HG03575 (cell line): ENCODE data around the gene ABCA4.
"Not testable (repeated sequence)": the region's sequence is repeated elsewhere in the genome, so short reads cannot be mapped to it uniquely, and the experiment has no call there.

Experiments used
- ATAC-seq: cut with Tn5 transposase; IDR thresholded peaks from one replicate; pipeline ENCODE4 v1.9.1; 2021; ENCODE audit not compliant: unreplicated experiment, insufficient number of reproducible peaks, low FRiP score; ENCODE audit errors: extremely low read depth

ABCA4 gene

DNA sequence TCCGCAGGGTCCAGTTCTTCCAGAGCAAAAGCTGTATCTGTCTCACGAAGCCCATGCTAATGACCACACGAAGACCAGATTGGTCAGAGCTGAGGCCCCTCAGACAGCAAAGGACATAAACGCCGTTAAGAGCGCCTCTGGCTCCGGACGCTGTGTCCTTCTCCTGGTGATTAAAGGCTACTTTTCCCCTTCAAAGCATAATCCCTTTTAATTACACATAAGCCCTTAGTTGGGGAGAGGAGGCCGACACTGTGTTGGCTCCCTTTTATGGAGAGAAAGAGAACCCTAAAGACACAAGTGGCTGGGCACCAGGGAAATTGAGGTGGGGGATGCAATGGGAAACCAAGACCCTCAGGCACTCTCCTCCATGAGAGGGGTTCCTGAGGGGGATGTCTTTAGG, at the start of gene ABCA4:
Gene ABCA4 (minus strand): TSS at position 158 of the 400 bp plus-strand sequence. CDS start 103 bp downstream, at position 55.
- ATAC-seq = no peak

DNA sequence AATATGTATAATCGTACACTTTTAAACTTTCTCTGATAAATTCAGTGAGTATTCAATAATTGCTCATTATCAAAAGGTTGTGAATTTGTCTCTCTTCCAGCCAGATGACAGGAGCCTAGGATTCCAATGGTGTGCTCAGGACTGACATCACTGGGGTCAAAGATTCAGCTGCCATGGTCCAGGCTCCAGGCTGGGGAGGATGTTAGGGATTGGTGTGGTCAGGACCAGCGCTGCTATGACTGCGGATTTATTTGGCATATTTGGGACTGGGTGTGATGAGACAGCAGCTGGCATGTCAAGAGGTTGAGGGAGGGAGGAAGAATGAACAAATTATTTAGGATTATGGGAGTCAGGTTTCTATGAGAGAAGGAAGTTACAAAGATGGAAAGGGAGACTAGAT, 48.2 kb upstream of the ABCA4 start:
- no peak for ATAC-seq

DNA sequence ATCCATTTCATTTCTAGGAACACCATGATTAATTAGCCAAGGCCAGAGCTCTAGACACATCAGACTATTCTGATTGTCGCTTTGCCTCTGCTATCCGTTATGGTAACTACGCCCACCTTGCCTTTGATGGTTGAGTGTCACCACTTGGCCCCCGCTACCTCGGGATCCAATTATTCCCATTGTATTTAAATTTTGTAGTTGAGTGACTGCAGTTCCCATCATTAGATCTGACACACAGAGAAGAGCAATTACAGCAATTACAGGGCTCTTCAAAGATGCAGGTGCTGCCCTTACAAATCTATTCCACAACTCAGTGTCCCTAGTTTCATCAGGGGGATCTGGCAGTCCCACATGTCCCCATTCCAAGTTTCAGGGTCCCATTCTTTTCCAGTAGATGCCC, 44.9 kb upstream of the ABCA4 start:
- no peak for ATAC-seq

DNA sequence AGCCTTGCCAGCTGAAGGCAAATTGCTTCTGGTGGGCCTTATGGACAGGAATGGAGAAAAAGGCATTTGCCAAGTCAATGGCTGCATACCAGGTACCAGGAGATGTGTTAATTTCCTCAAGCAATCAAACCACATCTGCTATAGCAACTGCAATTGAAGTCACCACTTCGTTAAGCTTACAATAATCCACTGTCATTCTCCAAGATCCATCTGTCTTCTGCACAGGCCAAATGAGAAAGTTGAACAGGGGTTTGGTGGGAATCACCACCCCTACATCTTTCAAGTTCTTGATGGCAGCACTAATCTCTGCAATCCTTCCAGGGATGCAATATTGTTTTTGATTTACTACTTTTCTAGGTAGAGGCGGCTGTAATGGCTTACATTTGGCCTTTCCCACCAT, 43.9 kb upstream of the ABCA4 start:
- not testable (repeated sequence) for ATAC-seq

DNA sequence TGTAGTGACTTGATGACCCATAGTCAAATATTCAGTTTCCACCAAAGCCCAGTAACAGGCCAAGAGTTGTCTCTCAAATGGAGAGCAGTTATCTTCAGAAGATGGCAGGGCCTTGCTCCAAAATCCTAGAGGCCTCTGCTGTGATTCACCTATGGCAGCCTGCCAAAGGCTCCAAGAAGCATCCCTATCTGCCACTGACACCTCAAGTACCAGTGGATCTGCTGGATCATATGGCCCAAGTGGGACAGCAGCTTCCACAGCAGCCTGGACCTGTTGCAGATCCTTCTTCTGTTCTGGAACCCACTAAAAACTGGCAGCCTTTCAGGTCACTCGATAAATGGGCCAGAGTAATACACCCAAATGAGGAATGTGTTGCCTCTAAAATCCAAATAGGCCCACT, 43.2 kb upstream of the ABCA4 start:
- not testable (repeated sequence) for ATAC-seq

DNA sequence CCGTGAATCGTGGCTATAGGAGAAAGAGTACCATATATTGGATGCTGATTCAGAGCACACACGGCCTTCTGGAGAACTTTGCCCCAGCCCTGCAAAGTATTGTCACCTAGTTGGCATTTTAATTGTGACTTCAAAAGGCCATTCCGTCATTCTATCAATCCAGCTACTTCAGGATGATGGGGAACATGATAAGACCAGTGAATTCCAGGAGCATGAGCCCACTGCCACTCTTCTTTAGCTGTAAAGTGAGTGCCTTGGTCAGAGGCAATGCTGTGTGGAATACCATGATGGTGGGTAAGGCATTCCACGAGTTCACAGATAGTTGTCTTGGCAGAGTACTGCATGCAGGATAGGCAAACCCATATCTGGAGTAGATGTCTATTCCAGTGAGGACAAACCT, 42.3 kb upstream of the ABCA4 start:
- not testable (repeated sequence) for ATAC-seq

DNA sequence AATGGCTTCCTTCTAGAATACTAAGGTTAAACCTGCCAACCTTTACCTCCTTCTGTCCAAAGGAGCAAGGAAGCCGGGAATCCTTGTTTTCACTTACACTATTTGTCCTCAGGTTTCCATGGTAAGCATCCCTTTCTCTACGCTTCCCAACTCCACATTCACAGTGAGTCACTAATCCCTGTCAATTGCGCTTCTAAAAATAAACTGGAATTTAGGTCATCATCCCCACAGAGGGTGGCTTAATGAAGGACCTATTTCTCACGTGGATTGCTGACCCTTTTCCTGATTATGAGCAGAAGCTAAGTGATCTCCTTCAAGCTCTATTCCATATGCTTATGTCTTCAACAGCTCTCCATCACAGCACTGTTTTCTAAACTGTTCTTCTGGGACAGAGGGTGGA, 39.9 kb upstream of the ABCA4 start:
- no peak for ATAC-seq

DNA sequence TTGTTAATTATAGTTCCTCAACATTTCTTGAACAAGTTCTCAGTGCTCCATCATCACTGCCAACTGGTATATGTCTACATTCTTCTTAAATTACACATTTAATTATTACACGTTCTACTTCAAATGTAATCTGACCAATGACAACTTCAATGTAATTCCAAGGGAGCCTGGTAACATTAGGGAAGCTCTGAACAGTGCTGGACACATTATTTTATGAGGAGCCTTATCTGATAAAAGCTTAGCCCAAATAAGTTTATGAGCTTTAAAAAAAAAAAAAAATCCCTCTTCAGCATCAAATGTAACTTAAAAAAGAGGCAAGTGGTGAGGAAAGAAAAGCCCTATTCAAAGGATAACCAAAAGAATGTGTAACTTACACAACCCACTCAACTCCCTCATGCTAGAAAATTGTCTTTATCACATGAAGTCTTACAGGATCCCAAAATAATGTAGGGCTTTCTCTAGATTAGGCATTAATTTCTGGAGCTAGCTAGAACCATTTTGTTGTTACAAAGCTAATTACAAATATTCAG, 35.2 kb upstream of the ABCA4 start:
- no peak for ATAC-seq

DNA sequence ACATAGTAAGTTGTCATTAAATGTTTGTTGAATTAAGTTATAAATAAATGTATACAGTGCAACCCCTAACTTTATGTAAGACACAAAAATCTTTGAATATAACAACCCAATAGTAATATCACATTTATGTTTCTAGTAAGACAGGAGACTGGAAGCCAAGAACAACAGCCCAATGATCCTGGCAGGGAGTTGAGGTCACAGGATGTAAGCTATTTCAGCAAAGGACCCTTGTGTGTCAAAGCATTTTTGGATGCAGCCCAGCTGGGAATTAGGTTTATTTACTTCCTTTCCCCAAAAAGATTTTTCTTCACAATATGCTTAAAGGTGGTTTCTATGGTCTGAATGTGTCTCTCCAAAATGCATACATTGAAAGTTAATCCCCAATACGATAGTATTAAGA, 34.0 kb upstream of the ABCA4 start:
- no peak for ATAC-seq

DNA sequence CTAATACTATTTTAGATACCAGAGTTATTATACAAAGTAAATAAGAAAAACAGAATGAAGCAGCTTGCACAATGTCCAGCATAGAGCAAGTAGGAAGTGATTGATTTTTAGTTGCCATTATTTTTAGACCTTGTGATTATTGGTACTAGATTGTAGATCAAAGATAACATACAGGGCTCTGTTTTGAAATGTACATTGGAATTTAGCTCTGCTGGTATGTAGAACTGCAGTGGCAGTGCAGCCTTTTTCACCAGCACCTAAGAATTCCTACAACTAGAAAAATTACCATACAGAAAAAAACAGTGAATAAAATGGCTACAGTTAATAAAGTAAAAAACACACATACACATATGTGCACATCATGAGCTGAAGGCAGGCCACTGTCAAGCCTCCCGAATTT, 32.2 kb upstream of the ABCA4 start:
- ATAC-seq = no peak

DNA sequence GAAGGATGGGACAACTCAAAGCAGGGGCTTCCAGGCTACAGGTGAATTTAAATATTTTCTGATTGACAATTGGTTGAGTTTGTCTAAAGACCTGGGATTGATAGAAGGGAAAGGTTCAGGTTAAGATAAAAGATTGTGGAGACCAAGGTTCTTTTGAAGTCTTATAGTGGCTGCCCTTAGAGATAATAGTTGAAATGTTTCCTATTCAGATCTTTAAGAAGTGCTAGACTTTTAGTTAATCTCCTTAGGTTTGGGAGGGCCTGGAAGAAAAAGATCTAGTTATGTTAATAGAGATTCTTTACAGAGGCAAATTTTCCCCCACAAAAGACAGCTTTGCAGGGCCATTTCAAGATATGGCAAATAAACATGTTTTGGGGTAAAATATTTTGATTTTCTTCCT, 28.2 kb upstream of the ABCA4 start:
- not testable (repeated sequence) for ATAC-seq

DNA sequence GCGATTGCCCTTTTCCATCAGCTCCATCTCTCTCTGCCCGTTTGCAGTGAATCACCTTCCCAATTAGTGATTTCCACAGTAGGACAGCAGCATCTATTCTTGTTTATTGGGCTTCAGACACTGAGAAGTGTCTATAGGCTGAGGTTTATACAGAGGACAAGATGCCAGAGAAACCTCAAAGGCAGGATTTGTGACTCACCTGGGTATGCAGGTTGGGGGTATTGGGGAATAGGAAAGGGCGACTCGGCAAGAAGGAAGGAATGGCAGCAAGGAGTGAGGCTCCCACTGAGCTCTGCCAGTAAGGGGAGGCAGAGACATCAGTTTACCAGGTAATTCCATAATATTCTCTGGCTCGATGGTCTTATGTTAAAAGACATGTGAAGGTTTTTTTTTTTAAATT, 25.3 kb upstream of the ABCA4 start:
- no peak for ATAC-seq

DNA sequence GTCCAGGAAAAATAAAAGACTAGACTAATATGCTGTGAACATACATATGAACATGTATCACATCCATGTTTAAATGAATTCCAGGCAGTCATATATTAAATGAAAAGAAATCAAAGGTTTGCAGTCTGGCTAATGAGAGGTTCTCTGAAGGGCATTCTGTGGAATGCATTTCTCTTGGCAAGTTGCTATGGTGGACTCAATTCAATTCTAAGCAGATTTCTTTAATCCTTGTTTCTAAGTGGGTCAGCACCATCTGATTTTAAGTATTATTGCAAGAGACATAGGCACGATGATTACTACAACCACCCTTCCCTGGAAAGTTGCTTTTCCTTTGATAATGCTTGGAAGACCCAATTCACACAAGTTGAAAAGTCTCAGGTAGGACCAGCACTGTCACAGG, 23.9 kb upstream of the ABCA4 start:
- ATAC-seq = no peak

DNA sequence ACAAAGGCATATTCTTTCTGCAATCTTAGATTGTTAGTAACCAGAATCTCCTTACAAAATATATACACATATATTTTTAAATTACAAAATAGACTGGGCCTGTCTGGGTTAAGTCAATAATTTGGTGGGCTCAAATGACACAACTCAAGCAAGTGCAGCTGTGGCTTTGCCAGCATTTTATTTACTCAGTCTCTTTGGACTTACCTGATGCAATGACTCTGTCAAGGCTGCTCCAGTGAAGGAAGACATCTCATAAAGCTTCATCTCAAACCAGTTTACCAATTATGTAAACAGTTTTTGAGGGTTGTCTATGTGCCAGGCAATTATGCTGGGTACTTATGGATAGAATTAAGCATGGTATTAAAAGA, 22.8 kb upstream of the ABCA4 start:
- ATAC-seq = no peak

DNA sequence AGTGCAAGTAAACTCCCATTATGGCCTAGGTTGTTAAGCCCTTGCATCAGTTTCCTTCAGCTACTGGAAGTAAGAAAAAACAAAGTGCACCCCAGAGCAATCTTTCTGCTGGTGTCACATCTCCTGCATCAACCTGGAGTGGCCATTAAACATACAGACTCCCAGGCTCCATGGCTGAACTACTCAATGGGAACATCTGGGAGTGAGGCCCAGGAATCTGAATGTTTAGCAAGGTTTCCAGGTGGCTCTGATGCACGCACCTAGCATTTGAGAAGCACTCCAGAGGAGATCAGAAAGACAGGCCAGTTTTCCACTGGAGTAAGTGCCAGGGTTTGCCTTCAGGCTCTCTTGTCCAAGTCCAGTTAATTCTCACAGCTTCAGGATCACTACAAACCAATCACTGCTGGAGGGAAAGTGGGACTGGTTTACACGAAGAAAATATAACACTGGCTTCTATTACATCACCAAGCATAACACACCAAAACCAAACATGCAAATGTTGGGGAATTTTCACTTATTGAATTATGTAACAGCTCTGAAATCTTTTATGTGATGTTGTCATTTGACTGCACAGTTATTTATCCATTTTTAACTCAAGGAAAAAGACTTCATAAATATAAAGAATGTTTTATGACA, 22.3 kb upstream of the ABCA4 start:
- ATAC-seq = no peak

DNA sequence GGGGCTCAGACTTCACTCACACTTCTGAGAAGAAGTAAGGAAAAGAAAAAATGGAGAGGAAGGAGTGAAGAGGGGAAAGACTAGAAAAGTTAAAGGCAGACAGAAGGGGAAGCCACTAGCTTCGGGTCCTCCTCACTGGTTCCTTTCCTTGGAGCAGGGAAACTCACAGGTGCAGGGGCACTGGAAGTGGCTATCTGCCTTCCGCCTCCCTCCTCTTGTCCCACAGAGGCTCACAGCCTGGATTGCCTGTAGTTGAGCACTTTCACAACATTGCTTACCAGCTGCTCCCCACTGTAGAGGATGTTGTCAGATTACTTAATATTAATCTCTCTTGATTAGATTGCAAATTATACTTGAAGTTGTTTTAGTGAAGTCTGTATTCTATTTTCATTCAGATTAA, 21.6 kb upstream of the ABCA4 start:
- no peak for ATAC-seq

DNA sequence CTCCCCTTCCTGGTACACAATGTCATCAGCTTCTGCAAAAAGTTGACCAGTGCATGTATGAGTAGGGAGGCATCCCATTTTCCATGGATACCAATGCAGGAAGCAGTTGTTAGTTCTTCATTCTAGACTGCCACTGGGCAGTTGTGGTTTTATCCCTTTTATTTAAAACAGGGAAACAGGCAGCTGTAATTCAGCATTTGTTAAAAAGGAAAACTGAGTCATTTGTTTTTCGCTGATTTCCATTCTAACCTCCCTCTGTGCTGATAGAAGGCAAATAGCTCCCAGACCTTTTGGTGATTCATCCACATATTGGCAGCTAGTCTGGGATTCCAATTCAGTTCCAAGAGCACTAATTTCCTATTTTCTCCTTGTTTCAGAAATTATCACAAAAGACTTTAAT, 21.1 kb upstream of the ABCA4 start:
- no peak for ATAC-seq

DNA sequence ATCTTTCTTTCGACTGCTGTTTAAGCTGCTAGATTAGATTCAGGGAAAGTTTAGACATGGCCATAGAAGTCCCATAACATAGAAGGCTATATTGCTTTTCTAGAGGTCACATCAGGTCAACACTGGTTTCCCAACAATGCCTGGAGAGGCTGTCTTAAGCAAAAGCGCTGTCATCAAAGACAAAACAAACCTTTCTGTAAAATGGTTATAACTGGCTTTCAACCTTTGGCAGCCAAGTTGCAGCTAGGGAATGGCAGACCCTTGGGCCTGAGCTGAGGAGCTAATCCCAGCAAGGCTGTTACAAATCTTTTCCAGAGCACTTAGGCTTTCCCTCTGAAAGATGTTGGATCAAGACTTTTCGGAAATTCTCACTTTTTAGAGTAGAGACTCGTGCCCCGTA, 11.2 kb upstream of the ABCA4 start:
- ATAC-seq = no peak

DNA sequence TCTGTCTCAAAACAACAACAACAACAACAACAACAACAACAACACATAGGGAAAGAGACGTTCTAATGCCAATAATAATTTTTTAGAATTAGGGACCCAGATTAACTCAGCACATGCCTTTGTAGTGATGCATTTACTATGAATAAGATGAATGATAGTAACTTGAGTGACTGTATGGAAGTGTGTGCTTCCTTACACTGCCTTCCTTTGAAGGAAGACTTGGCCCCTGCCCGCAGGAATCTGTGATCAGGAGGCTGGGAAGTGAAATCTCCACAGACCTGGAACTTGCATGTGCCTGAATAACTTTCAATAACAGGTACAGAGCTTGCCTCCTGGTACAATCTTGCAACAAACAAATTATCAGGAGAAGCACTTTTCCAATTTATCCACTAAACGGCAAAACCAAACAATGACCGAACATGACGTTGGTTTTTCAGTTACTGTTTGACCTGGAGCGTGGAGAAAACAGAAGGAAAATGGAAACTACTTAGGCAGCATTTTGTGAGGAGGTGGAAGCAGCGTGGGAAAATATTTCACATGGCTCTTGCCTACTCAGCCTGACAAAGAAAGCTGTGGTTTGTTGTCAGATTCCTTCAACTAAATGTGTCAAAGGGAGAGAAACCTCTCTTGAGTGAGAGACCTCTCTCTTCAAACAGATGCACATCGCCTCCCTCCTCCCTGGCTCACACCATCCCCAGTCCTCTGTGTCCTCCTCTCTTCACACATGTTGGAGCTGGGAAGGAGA, 10.1 kb upstream of the ABCA4 start:
- no peak for ATAC-seq

DNA sequence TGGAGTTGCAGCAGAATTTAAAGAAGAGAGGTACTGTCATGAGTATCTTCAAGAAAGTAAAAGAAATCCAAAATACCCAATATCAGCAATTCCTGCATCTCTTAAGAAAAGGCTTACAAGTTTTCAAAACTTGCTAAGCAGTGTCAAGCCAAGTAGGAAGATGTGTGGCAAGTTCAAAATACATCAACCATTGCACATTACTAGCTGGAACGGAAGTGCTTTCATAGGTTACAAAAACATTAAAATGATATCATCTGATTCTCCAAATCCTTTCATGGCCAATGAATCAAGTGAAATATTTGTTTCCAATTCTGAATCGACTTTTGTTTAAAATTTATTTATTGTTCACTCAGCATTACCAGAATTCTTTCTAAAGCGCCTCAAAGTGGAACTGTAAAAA, 5.7 kb upstream of the ABCA4 start:
- ATAC-seq = no peak
